ENCODE measurements around the gene PPP6R2.

DNA sequence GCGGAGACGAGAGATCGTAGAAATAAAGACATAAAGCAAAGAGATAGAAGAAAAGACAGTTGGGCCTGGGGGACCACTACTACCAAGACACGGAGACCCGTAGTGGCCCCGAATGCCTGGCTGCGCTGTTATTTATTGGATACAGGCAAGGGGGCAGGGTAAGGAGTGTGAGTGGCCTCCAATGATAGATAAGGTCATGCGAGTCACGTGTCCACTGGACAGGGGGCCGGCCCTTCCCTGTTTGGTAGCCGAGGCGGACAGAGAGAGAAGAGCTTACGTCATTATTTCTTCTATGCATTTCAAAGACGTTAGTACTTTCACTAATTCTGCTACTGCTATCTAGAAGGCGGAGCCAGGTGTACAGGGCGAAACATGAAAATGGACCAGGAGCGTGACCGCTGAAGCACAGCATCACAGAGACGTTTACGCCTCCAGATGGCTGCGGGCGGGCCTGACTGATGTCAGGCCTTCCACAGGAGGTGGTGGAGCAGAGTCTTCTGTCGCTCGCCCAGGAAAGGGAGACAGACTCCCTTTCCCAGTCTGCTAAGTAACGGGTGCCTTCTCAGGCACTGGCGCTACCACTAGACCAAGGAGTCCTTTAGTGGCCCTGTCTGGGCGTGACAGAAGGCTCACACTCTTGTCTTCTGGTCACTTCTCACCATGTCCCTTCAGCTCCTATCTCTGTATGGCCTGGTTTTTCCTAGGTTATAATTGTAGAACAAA is 24.8 kb downstream of the PPP6R2 start:
- TF ChIP-seq, protein P1, sequence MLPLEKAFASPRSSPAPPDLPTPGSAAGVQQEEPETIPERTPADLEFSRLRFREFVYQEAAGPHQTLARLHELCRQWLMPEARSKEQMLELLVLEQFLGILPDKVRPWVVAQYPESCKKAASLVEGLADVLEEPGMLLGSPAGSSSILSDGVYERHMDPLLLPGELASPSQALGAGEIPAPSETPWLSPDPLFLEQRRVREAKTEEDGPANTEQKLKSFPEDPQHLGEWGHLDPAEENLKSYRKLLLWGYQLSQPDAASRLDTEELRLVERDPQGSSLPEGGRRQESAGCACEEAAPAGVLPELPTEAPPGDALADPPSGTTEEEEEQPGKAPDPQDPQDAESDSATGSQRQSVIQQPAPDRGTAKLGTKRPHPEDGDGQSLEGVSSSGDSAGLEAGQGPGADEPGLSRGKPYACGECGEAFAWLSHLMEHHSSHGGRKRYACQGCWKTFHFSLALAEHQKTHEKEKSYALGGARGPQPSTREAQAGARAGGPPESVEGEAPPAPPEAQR (tag by site-specific recombination; IDR thresholded peaks at IDR 0.05): no peak
- TF ChIP-seq PRDM1 (tag by site-specific recombination; IDR thresholded peaks at IDR 0.05): no peak
- TF ChIP-seq, protein P2, sequence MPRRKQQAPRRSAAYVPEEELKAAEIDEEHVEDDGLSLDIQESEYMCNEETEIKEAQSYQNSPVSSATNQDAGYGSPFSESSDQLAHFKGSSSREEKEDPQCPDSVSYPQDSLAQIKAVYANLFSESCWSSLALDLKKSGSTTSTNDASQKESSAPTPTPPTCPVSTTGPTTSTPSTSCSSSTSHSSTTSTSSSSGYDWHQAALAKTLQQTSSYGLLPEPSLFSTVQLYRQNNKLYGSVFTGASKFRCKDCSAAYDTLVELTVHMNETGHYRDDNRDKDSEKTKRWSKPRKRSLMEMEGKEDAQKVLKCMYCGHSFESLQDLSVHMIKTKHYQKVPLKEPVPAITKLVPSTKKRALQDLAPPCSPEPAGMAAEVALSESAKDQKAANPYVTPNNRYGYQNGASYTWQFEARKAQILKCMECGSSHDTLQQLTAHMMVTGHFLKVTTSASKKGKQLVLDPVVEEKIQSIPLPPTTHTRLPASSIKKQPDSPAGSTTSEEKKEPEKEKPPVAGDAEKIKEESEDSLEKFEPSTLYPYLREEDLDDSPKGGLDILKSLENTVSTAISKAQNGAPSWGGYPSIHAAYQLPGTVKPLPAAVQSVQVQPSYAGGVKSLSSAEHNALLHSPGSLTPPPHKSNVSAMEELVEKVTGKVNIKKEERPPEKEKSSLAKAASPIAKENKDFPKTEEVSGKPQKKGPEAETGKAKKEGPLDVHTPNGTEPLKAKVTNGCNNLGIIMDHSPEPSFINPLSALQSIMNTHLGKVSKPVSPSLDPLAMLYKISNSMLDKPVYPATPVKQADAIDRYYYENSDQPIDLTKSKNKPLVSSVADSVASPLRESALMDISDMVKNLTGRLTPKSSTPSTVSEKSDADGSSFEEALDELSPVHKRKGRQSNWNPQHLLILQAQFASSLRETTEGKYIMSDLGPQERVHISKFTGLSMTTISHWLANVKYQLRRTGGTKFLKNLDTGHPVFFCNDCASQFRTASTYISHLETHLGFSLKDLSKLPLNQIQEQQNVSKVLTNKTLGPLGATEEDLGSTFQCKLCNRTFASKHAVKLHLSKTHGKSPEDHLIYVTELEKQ (tag by site-specific recombination; IDR thresholded peaks at IDR 0.05; ENCODE audit: borderline replicate concordance): no peak
- TF ChIP-seq, protein P3, sequence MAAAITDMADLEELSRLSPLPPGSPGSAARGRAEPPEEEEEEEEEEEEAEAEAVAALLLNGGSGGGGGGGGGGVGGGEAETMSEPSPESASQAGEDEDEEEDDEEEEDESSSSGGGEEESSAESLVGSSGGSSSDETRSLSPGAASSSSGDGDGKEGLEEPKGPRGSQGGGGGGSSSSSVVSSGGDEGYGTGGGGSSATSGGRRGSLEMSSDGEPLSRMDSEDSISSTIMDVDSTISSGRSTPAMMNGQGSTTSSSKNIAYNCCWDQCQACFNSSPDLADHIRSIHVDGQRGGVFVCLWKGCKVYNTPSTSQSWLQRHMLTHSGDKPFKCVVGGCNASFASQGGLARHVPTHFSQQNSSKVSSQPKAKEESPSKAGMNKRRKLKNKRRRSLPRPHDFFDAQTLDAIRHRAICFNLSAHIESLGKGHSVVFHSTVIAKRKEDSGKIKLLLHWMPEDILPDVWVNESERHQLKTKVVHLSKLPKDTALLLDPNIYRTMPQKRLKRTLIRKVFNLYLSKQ (tag by site-specific recombination; IDR thresholded peaks at IDR 0.05; ENCODE audit: borderline replicate concordance): no peak
- TF ChIP-seq, protein P4, sequence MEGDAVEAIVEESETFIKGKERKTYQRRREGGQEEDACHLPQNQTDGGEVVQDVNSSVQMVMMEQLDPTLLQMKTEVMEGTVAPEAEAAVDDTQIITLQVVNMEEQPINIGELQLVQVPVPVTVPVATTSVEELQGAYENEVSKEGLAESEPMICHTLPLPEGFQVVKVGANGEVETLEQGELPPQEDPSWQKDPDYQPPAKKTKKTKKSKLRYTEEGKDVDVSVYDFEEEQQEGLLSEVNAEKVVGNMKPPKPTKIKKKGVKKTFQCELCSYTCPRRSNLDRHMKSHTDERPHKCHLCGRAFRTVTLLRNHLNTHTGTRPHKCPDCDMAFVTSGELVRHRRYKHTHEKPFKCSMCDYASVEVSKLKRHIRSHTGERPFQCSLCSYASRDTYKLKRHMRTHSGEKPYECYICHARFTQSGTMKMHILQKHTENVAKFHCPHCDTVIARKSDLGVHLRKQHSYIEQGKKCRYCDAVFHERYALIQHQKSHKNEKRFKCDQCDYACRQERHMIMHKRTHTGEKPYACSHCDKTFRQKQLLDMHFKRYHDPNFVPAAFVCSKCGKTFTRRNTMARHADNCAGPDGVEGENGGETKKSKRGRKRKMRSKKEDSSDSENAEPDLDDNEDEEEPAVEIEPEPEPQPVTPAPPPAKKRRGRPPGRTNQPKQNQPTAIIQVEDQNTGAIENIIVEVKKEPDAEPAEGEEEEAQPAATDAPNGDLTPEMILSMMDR (tag by site-specific recombination; IDR thresholded peaks at IDR 0.05): no peak
